VCaP (cell line): ENCODE results near the gene PTX4.
"Not testable (repeated sequence)": the region's sequence is repeated elsewhere in the genome, so short reads cannot be mapped to it uniquely, and the experiment has no call there.

Experiments
- H3K27ac ChIP-seq: fragments of 450-650 bp; 2 replicates; pipeline ENCODE4 v1.5.1; 2017
- CTCF ChIP-seq: fragments of 450-650 bp; conservative IDR thresholded peaks from 2 replicates; pipeline ENCODE4 v1.5.1; 2017; ENCODE audit warnings: mild to moderate bottlenecking, moderate library complexity

Gene PTX4

GRCh38 chr16:1472974-1473373 is 15.8 kb downstream of the PTX4 start:
- no peak for TF ChIP-seq CTCF
- no peak overlapping the region for H3K27ac ChIP-seq

DNA sequence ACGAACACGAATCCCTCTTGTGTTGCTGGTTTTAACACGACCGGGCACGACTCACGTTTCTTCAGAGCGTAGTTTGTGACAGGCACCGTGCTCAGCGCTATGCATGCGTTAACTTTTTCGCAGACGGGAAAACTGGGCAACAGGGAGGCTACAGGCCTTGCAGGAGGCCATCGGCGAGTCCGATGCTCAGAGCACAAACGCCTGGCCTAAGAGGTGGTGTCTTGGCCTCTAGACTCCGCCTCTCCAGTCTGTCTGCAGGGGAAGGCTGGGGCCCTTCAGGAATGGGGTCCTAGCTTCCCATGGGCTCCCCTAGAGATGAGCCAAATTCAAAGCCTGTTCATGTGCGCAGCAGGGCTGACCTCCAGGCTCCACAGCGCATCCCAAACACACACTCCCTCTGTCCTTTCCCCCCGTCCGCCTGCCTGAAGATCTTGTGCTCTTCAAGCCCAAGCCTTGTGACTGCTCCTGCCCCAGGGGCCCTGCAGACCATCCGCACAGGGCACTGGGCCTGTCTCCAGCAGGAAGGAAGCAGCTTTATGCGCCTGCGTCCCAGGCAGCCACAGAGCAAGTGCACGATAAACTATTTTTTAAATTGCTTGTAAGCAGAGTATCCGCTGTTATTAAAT is 17.1 kb downstream of the PTX4 start:
- no peak overlapping the region for H3K27ac ChIP-seq
- no peak for TF ChIP-seq CTCF

- no peak for TF ChIP-seq CTCF
- H3K27ac ChIP-seq, result no peak overlapping the region
These were observed 18.1 kb downstream of the PTX4 start for GRCh38 chr16:1470481-1471251.

- TF ChIP-seq CTCF, result no peak
- no peak overlapping the region for H3K27ac ChIP-seq
These were observed 19.0 kb downstream of the PTX4 start for GRCh38 chr16:1469693-1470201.

DNA sequence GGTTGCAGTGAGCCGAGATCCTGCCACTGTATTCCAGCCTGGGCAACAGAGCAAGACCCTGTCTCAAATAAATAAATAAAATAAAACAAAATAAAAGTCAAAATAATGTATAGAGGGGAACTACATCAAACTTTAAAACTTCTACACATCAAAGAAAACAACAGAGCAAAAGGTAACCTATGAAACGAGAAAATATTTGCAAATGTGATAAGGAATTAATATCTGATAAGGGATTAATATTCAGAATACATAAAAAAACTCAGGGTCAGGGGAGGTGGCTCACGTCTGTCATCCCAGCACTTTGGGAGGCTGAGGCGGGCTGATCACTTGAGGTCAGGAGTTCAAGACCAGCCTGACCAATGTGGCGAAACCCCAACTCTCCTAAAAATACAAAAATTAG is 19.6 kb downstream of the PTX4 start:
- H3K27ac ChIP-seq, result not testable (repeated sequence)

GRCh38 chr16:1468426-1468810 is 20.3 kb downstream of the PTX4 start:
- H3K27ac ChIP-seq, result no peak overlapping the region
- TF ChIP-seq CTCF, result no peak

GRCh38 chr16:1466968-1467521 is 21.7 kb downstream of the PTX4 start:
- no peak for TF ChIP-seq CTCF

GRCh38 chr16:1466054-1466453 is 22.7 kb downstream of the PTX4 start:
- no peak overlapping the region for H3K27ac ChIP-seq
- TF ChIP-seq CTCF, result no peak

More at GRCh38 chr16:1466968-1467521, 21.7 kb downstream of the PTX4 start:
- no peak overlapping the region for H3K27ac ChIP-seq
